Fibroblast of villous mesenchyme (primary cell): ENCODE results near the gene DOCK4. TPM values are rescaled to one million over a fixed set of nuclear protein-coding genes. Genes with fewer than 3 reads are reported as not detected.

Experiments used
- DNase-seq: peaks from one replicate; pipeline ENCODE4 v3.0.0-alpha.2; 2010; ENCODE audit warnings: low read depth
- H3K4me3 ChIP-seq: 2 replicates; pipeline ENCODE4 v1.5.1; 2011; ENCODE audit warnings: low read depth, mild to moderate bottlenecking, low read length
- total RNA-seq: library from RNA; depleted of rRNA; stranded (reverse); fragments of >200 nt; gene quantifications from 2 replicates; pipeline ENCODE4 v1.2.3, GENCODE V29; 2012
- TF ChIP-seq, protein P1 (sequence below): IDR thresholded peaks from 2 replicates; pipeline ENCODE4 v1.5.1; 2012; ENCODE audit warnings: low read depth, mild to moderate bottlenecking, low read length; ENCODE audit not compliant: insufficient read depth

Gene DOCK4
- total RNA-seq, 1 donor, result 43.6 TPM

DNA sequence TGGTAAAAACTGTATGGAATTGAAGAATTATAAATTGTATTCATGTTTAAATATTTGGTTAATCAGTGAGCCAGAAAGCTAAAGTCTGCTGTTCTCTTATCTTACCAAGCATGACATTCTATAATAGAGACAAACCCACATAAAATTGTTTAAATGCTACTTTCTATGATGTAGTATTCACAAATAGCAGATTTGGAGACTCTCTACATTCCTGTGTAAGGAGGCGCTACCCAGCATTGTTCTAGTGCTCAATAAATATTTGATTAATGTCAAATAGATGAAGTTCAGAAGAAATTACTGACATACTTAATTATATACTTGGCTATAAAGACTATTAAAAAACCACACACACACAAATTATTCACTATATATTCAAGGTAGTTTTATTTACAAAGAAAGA, 49.8 kb downstream of the DOCK4 start:
- TF ChIP-seq, protein P1, sequence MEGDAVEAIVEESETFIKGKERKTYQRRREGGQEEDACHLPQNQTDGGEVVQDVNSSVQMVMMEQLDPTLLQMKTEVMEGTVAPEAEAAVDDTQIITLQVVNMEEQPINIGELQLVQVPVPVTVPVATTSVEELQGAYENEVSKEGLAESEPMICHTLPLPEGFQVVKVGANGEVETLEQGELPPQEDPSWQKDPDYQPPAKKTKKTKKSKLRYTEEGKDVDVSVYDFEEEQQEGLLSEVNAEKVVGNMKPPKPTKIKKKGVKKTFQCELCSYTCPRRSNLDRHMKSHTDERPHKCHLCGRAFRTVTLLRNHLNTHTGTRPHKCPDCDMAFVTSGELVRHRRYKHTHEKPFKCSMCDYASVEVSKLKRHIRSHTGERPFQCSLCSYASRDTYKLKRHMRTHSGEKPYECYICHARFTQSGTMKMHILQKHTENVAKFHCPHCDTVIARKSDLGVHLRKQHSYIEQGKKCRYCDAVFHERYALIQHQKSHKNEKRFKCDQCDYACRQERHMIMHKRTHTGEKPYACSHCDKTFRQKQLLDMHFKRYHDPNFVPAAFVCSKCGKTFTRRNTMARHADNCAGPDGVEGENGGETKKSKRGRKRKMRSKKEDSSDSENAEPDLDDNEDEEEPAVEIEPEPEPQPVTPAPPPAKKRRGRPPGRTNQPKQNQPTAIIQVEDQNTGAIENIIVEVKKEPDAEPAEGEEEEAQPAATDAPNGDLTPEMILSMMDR, result no peak
- DNase-seq, result no peak

DNA sequence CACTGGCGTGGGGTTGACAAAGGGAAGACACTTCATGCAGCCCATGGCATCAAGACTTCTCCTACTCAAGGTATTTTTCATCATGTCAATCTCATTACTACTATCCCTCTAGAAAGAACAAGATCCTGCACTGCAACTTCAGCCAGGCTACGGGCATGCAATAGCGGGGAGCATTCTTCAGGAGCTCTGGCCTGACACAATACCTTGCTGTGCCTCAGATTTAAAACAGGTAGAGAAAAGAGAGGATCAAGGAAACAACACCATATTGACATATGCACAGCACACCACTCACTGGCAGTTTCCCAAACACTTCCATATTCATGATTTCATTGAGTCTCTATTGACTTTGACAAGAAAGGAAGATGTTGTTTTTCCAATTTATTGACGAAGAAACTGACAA, 51.5 kb downstream of the DOCK4 start:
- no peak for DNase-seq
- TF ChIP-seq, protein P1, result no peak
- no peak overlapping the region for H3K4me3 ChIP-seq

More for the DNA sequence above, 49.8 kb downstream of the DOCK4 start:
- no peak overlapping the region for H3K4me3 ChIP-seq

DNA sequence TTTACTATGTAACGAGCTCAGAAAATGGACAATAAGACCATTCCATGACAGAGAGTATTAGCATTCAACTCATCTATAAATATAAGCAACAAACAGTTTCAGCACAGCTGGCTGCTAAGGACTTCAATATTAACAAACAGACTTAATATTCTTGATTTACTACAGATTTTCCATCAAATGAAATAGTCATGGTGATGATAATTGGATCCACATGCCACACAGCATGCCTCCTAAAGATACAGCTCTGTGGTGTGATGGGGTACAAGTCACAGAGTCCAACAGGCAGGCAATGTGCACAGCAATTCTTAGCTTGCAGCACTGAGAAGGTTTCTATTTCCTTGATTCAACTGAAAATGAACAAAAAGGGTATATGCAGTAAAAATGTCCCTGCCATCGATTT, 54.0 kb downstream of the DOCK4 start:
- no peak overlapping the region for H3K4me3 ChIP-seq
- no peak for DNase-seq
- TF ChIP-seq, protein P1, result no peak

DNA sequence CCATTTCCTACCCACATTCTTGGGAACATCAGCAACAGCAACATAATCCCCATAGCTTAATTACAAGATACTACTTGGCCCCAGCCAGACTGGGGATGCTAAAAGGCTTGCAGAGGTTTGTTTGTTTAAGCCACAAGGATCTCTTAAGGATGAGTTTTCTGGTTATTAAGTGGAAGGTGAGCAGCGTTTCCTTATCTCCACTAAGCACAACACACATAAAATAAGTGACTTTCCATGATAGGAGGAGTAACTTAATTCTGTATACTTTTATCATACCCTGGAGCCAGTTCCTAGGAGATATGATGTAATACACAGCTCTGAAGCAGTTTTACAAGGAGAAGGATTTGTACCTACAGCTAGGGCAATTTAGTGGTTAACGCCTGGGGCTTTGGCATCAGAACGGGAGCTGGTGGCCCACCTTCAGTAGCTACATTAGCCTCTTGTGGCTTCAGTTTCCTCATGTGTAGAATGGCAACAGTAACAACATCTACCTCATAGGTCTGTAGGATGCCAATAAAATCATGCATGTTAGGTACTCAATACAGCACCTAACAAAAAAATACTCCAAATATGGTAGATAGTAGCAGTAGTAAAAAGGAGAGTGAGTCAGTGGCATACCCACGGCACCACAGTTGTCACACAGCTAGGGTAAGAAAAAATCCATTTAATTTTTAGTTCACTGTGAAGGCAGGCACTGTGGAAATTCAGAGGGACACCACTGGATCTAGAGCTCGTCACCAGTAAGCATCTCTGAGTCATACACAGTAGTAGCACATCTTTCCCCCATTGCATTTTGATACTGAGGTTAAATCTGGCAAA, 55.2 kb downstream of the DOCK4 start:
- H3K4me3 ChIP-seq, result no peak overlapping the region
- DNase-seq, result peak; percentile 35
- TF ChIP-seq, protein P1, result no peak

DNA sequence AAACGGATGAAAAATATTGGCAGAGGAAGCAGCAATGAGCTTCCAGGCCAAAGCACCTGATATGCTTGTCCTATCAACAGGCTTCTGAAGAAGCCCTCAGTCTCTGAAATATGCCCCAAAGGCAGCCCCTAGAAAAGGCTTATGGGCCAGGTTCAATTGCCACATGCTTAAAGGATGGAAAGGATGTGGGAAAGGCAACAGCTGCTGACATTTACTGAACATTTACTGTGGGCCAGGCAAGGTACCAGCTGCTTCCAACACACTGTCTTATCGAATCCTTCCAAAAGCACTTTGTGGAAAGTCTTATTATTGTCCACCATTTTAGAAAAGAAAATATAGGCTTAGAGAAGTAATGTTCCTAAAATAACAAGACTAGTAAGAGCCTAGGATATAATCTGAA, 56.5 kb downstream of the DOCK4 start:
- DNase-seq, result no peak
- no peak overlapping the region for H3K4me3 ChIP-seq
- TF ChIP-seq, protein P1, result no peak

DNA sequence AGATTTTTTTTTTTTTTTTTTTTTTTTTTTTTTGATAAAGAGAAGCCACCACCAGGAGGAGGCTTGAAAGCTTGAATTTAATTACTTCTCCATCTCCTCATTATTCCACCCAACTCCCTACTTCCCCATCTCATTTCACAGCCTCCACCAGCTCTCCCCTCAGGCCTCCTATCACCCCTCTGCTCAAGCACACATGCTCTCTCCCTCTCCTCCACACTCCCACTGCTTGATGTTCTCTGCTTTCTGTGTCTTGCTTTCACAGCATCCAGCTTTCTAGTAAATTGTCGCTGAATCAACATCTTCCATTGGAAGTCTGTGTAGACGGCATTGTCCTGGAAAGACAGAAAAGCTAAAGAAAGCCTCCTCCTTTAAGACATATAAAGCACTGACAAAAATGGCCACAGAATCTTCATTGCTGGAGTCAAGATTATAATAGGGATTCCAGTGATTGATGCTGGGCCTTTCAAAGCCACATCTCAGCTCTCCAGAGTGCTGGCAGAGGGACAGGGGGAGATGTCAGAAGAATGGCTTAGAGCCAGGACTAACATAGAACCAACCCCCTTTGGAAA, 58.3 kb downstream of the DOCK4 start:
- H3K4me3 ChIP-seq, result no peak overlapping the region
- no peak for DNase-seq
- TF ChIP-seq, protein P1, result no peak

DNA sequence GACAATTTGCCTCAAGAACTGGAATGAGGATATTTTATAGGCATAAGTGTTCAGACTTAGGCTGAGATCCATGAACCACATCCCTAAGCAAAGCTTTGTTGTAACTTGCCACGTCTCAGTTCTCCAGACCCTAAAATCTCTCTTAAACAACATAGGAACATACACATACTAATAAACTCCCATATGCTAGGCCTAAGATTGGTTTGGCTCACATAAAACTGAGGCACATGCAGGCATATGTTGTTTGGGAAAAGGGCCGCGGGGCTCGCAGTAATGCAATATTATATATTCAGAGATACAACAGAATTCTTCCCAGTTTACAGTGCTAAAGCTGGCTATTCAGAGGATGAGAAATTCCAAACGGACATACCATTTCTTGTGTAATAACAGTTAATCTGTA, 61.0 kb downstream of the DOCK4 start:
- no peak overlapping the region for H3K4me3 ChIP-seq
- TF ChIP-seq, protein P1, result no peak
- peak; percentile 51 for DNase-seq
